ENCODE results near the gene RABGGTA. TPM values are rescaled to one million over a fixed set of nuclear protein-coding genes. Genes with fewer than 3 reads are reported as not detected.

RABGGTA gene
- polyA plus RNA-seq, 2 of the 4 experiments (the other 2 are of a cell fraction) = 18.6 to 21.9 TPM

GRCh38 chr14:24285351-24285750, 14.0 kb upstream of the RABGGTA start:
- POLR2A ChIA-PET = no interaction called here
- no peaks in the 10 kb centered on the region for H3K9me3 ChIP-seq
- CTCF ChIA-PET = interaction anchor here (0.6 to 34.0 kb wide), 5 partner anchors 8 to 151 kb away, joined by 3 to 469 read pairs (median 3); partner anchors contain the start of genes CIDEB, DHRS1, LTB4R and LTB4R2
- ATAC-seq (peak in 1 of 2 experiments; percentile 21; a peak in 1 of 6 replicates), FAIRE-seq (no peak), DNase-seq (ENCODE audit: low read depth in 1 of 2, low spot score in 1 of 2) (no peak)
- no peak overlapping the region for H3K4me3 ChIP-seq
- no peak overlapping the region for H3K27ac ChIP-seq
- no peak for TF ChIP-seq KDM1A (IDR thresholded peaks at IDR 0.05; ENCODE audit: low read depth)
- no peak for TF ChIP-seq EHMT2 (IDR thresholded peaks at IDR 0.05; ENCODE audit: low read depth)
- TF ChIP-seq JUNB (IDR thresholded peaks at IDR 0.05) = no peak
- TF ChIP-seq MYC (IDR thresholded peaks at IDR 0.05; ENCODE audit: borderline replicate concordance, low read length) = no peak
- TF ChIP-seq MAZ (IDR thresholded peaks at IDR 0.05; ENCODE audit: borderline replicate concordance, low read depth, low read length) = no peak
- TF ChIP-seq HOXA7 (CRISPR knock-in tag; IDR thresholded peaks at IDR 0.05) = no peak
- TF ChIP-seq CBX8 (IDR thresholded peaks at IDR 0.05) = no peak
- no peak for TF ChIP-seq RFX5 (IDR thresholded peaks at IDR 0.05)
- TF ChIP-seq BHLHE40 (IDR thresholded peaks at IDR 0.05; ENCODE audit: low read depth, low read length) = no peak
- TF ChIP-seq MAFK (IDR thresholded peaks at IDR 0.05; ENCODE audit: partially characterized antibody) = no peak
- no peak for TF ChIP-seq HDAC2 (IDR thresholded peaks at IDR 0.05)
- no peak for TF ChIP-seq REST (IDR thresholded peaks at IDR 0.05)
- no peak for TF ChIP-seq CHD4 (IDR thresholded peaks at IDR 0.05; ENCODE audit: borderline replicate concordance)
- WGBS (ENCODE audit: missing lambda C conversion rate) = 78% methylated on average over 4 of the region's 4 CpGs
- H3K4me2 ChIP-seq = no peak overlapping the region
- no peaks in the 10 kb centered on the region for H3K4me1 ChIP-seq

- no peak overlapping the region for H3K4me3 ChIP-seq
- WGBS (ENCODE audit: missing lambda C conversion rate) = 87% methylated on average over 11 of the region's 11 CpGs
- POLR2A ChIA-PET = no interaction called here
- no peak overlapping the region for H3K27ac ChIP-seq
- no peak for TF ChIP-seq REST (IDR thresholded peaks at IDR 0.05)
- no peak for TF ChIP-seq RAD21 (conservative IDR thresholded peaks at IDR 0.05 in 1 of 2, IDR thresholded peaks at IDR 0.05 in 1 of 2)
- TF ChIP-seq NPAS2 (CRISPR knock-in tag; IDR thresholded peaks at IDR 0.05; ENCODE audit: borderline replicate concordance) = no peak
- no peak for TF ChIP-seq RARB (CRISPR knock-in tag; IDR thresholded peaks at IDR 0.05)
- no peak for TF ChIP-seq CBX2 (IDR thresholded peaks at IDR 0.05; ENCODE audit: borderline replicate concordance, low read depth)
- FAIRE-seq = no peak
- CTCF ChIA-PET = interaction anchor here (0.6 to 34.0 kb wide), 6 partner anchors 12 to 152 kb away, joined by 3 to 469 read pairs (median 5); partner anchors contain the start of genes CIDEB, DHRS1, LTB4R and LTB4R2
- DNase-seq (ENCODE audit: low read depth in 1 of 2, low spot score in 1 of 2) = no peak
- ATAC-seq = no peak
- H3K9me3 ChIP-seq = no peaks in the 10 kb centered on the region
- H3K4me2 ChIP-seq = no peak overlapping the region
- H3K4me1 ChIP-seq = no peaks in the 10 kb centered on the region
Observed at GRCh38 chr14:24284501-24285035, 13.2 kb upstream of the RABGGTA start.
